Calu3 (cell line): ENCODE results near the gene DSCAM. TPM values are rescaled to one million over a fixed set of nuclear protein-coding genes. Genes with fewer than 3 reads are reported as not detected.

ENCODE experiments used
- BruUV-seq: library from RNA; stranded (reverse); fragments of 400-500 nt; replicated peaks from 2 replicates; lab custom pipeline; 2021; lab: Mats Ljungman, UMichigan
- CTCF ChIA-PET: fragments of 300-600 bp; sonication (Branson Sonifier 250); formaldehyde crosslinking; loops from one replicate; lab custom pipeline; 2022; ENCODE audit warnings: antibody characterized with exemption; lab: Charles Lee
- DNase-seq: peaks from one replicate; pipeline ENCODE4 v3.0.0; 2022
- H3K27ac Mint-ChIP-seq: one replicate; pipeline ENCODE4 v1.8.0; 2022; ENCODE audit warnings: mixed read lengths; ENCODE audit not compliant: unreplicated experiment
- H3K27me3 Mint-ChIP-seq: one replicate; pipeline ENCODE4 v1.8.0; 2022; ENCODE audit warnings: mixed read lengths; ENCODE audit not compliant: unreplicated experiment
- H3K36me3 Mint-ChIP-seq: one replicate; pipeline ENCODE4 v1.8.0; 2022; ENCODE audit warnings: mild to moderate bottlenecking, moderate library complexity, mixed read lengths; ENCODE audit not compliant: insufficient read depth, unreplicated experiment
- H3K4me1 Mint-ChIP-seq: one replicate; pipeline ENCODE4 v1.8.0; 2022; ENCODE audit warnings: mild to moderate bottlenecking, low read depth, mixed read lengths; ENCODE audit not compliant: unreplicated experiment
- H3K4me3 Mint-ChIP-seq: one replicate; pipeline ENCODE4 v1.8.0; 2022; ENCODE audit warnings: mild to moderate bottlenecking, low read depth, moderate library complexity, mixed read lengths; ENCODE audit not compliant: unreplicated experiment
- H3K9me3 Mint-ChIP-seq: one replicate; pipeline ENCODE4 v1.8.0; 2022; ENCODE audit warnings: low read depth, mixed read lengths; ENCODE audit not compliant: unreplicated experiment
- intact Hi-C: fragments of 100-400 bp; cut with micrococcal nuclease; formaldehyde crosslinking; loops from one replicate; pipeline ENCODE4 v1.10.0; 2022; ENCODE audit not compliant: unreplicated experiment
- total RNA-seq: library from RNA; stranded (reverse); gene quantifications from 2 replicates; pipeline ENCODE4 v1.2.3, GENCODE V29; 2022
- TF ChIP-seq, protein P1 (sequence below): fragments of 200-600 bp; IDR thresholded peaks from one replicate; pipeline ENCODE4 v1.8.0; 2022; ENCODE audit warnings: antibody characterized with exemption; ENCODE audit not compliant: unreplicated experiment

The DSCAM gene
- total RNA-seq, 1 experiment from 2014 or later, result not detected

DNA sequence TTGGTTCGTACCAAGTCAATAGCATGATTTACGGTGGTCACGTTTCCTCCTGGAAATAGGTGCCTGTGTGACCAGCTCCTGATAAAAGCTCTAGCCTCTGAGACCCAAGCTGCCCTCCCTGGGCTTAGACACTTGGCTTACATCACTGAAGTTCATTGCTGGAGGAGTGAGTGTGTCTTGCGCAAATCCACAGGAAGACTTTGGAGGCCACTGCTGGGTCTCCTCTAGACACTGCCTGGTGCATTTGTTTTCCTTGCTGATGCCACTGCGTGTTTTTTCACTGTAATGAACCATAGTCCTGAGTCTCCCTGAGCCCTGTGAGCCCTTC is 230.6 kb downstream of the DSCAM start:
- DNase-seq, result no peak
- intact Hi-C loops, result no loop called here
- H3K9me3 Mint-ChIP-seq, result peaks cover 14% of the 10 kb centered on the region
- no peaks in the 10 kb centered on the region for H3K27me3 Mint-ChIP-seq
- H3K4me3 Mint-ChIP-seq, result no peak overlapping the region
- H3K4me1 Mint-ChIP-seq, result no peaks in the 10 kb centered on the region
- CTCF ChIA-PET, result no interaction called here
- BruUV-seq, result no TSS peak
- H3K27ac Mint-ChIP-seq, result no peak overlapping the region
- TF ChIP-seq, protein P1, sequence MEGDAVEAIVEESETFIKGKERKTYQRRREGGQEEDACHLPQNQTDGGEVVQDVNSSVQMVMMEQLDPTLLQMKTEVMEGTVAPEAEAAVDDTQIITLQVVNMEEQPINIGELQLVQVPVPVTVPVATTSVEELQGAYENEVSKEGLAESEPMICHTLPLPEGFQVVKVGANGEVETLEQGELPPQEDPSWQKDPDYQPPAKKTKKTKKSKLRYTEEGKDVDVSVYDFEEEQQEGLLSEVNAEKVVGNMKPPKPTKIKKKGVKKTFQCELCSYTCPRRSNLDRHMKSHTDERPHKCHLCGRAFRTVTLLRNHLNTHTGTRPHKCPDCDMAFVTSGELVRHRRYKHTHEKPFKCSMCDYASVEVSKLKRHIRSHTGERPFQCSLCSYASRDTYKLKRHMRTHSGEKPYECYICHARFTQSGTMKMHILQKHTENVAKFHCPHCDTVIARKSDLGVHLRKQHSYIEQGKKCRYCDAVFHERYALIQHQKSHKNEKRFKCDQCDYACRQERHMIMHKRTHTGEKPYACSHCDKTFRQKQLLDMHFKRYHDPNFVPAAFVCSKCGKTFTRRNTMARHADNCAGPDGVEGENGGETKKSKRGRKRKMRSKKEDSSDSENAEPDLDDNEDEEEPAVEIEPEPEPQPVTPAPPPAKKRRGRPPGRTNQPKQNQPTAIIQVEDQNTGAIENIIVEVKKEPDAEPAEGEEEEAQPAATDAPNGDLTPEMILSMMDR, result no peak
- H3K36me3 Mint-ChIP-seq, result no peaks in the 10 kb centered on the region

DNA sequence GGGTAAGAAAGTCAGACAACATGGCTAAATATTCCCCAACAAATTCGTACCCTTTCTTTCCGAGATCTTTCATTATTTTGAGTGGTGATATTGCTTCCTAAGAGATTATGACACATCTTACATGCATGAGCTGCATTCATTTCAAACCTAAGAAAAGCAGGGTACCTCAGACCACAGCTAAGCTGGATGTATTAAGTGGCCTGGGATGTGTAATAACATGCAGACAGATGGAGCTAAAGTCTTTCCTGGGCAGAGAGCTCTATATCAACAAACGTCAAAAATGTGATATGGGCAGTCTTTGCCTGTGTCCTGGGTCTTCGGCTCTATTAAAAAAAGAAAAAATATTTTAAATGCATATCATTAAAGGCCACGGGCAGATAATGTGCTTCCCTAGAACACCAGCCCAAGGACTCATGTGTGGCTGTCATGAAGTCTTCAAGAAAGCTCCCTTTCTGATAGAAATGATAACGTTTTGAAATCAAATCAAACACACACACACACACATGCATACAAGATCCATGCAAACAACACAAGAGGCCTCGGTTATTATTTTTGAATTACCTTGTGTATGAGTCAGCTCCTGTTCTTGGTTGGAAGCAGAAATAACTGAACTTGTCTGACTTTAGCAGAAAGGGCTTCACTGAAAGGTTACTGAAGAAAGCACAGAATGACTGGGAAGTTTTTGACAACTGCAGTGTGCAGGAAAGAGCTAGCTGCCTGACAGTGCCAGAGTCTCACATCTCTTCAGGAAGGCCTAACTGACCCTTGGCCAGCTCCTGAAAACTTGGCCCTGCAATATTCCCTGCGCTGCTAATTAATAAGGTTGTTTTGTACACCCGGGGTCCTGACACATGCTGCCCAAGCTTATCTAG is 231.2 kb downstream of the DSCAM start:
- Mint-ChIP-seq H3K36me3 (no peaks in the 10 kb centered on the region), H3K4me3 (no peak overlapping the region), H3K9me3 (peaks cover 14% of the 10 kb centered on the region), H3K4me1 (no peaks in the 10 kb centered on the region), H3K27me3 (no peaks in the 10 kb centered on the region), H3K27ac (no peak overlapping the region)
- intact Hi-C loops, result no loop called here
- TF ChIP-seq, protein P1, result no peak
- BruUV-seq, result no TSS peak
- CTCF ChIA-PET, result no interaction called here
- no peak for DNase-seq

DNA sequence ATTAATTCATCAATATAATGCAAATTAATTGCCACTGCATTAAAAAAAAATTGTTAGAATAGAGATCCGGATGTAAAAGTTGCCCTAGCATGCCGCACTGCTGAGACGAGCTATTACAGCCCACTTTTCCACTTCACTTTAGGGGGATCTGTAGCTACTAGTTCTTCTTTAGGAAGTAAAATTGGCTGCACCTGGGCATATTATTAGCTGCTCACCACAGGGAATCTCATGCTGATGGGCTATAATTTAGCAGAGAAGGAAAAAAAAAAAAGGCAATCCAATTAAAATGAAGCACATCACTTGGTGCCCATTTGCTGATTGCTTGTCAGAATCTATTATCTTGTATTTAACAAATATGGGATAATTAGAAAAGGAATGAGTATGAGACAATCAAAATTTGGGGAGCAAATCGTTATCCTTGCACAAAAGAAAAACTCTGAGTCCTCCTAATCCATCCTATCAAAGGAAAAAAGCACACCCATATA is 233.4 kb downstream of the DSCAM start:
- DNase-seq, result no peak
- CTCF ChIA-PET, result no interaction called here
- BruUV-seq, result no TSS peak
- no peak overlapping the region for H3K4me3 Mint-ChIP-seq
- no peak overlapping the region for H3K27ac Mint-ChIP-seq
- TF ChIP-seq, protein P1, result no peak
- intact Hi-C loops, result no loop called here
- H3K4me1 Mint-ChIP-seq, result no peaks in the 10 kb centered on the region
- H3K27me3 Mint-ChIP-seq, result no peaks in the 10 kb centered on the region
- peaks cover 7% of the 10 kb centered on the region for H3K9me3 Mint-ChIP-seq
- no peaks in the 10 kb centered on the region for H3K36me3 Mint-ChIP-seq

DNA sequence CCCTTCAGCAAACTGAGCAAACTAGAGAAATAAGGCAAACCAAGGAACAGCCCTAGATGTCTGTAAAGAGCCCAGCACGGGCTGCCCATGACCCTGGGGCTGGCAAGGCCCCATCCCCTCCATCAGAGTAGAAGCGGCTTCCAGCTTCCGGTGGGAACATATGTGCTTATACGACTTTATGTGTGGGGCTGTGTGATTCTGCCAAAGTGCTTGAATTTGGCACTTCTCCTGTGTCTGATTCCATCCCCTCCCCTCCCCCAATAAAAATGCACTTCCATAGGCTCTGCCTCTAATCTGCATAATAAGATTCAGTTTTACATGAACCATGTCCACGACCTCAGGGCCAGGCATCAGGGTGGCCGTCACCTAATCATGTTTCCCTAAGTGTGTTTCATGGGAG is 236.6 kb downstream of the DSCAM start:
- H3K36me3 Mint-ChIP-seq, result no peaks in the 10 kb centered on the region
- TF ChIP-seq, protein P1, result no peak
- CTCF ChIA-PET, result no interaction called here
- H3K27ac Mint-ChIP-seq, result no peak overlapping the region
- no peak for DNase-seq
- intact Hi-C loops, result no loop called here
- H3K4me3 Mint-ChIP-seq, result no peak overlapping the region
- peaks cover 5% of the 10 kb centered on the region for H3K9me3 Mint-ChIP-seq
- H3K4me1 Mint-ChIP-seq, result no peaks in the 10 kb centered on the region
- no TSS peak for BruUV-seq
- H3K27me3 Mint-ChIP-seq, result no peaks in the 10 kb centered on the region
